H1 (cell line): ENCODE data around the gene TFCP2L1. TPM values are rescaled to one million over a fixed set of nuclear protein-coding genes. Genes with fewer than 3 reads are reported as not detected.

Experiments used
- CTCF ChIA-PET: fragments of 300-600 bp; sonication (Branson Sonifier 250); formaldehyde crosslinking; loops from one replicate; lab custom pipeline; 2021; ENCODE audit not compliant: partially characterized antibody; lab: Charles Lee
- POLR2A ChIA-PET: fragments of 300-600 bp; sonication (Branson Sonifier 250); formaldehyde crosslinking; loops from one replicate; lab custom pipeline; 2021; ENCODE audit warnings: inconsistent platforms; ENCODE audit not compliant: partially characterized antibody; lab: Charles Lee
- DNase-seq, 2 experiments: peaks; one replicate each; pipeline versions ENCODE4 v3.0.0 to v3.0.0-alpha.2; 2010 to 2022; ENCODE audit warnings: low spot score in 2 of 2, low read depth in 1 of 2, mixed read lengths in 1 of 2
- FAIRE-seq: peaks from 2 replicates; lab custom pipeline; 2011; peaks lifted over from hg19 to GRCh38; lab: Jason Lieb, UNC
- H2AFZ ChIP-seq: 2 replicates; pipeline ENCODE4 v1.8.1; 2012; ENCODE audit warnings: low read length, inconsistent platforms
- H2AK5ac ChIP-seq: 2 replicates; pipeline ENCODE4 v1.6.1; 2013; ENCODE audit warnings: low read depth, low read length
- H2BK120ac ChIP-seq: replicated peaks from 2 replicates; pipeline ENCODE3; 2013; ENCODE audit warnings: low read depth, low read length, inconsistent platforms
- H2BK12ac ChIP-seq: 2 replicates; pipeline ENCODE4 v1.6.1; 2013; ENCODE audit warnings: low read depth, low read length
- H2BK15ac ChIP-seq: 2 replicates; pipeline ENCODE4 v1.6.1; 2013; ENCODE audit warnings: low read length
- H2BK20ac ChIP-seq: 2 replicates; pipeline ENCODE4 v1.6.1; 2013; ENCODE audit warnings: low read length
- H2BK5ac ChIP-seq: 2 replicates; pipeline ENCODE4 v1.6.1; 2013; ENCODE audit warnings: low read depth, low read length
- H3K14ac ChIP-seq: 2 replicates; pipeline ENCODE4 v1.6.1; 2013; ENCODE audit warnings: inconsistent platforms; ENCODE audit not compliant: insufficient read length
- H3K18ac ChIP-seq: 2 replicates; pipeline ENCODE4 v1.6.1; 2013; ENCODE audit warnings: low read length; ENCODE audit errors: extremely low read depth
- H3K23ac ChIP-seq: 2 replicates; pipeline ENCODE4 v1.6.1; 2013; ENCODE audit warnings: inconsistent platforms; ENCODE audit not compliant: insufficient read length
- H3K23me2 ChIP-seq: 2 replicates; pipeline ENCODE4 v1.6.1; 2013; ENCODE audit warnings: low read depth, low read length
- H3K27ac ChIP-seq: 2 replicates; pipeline ENCODE4 v1.6.1; 2011; ENCODE audit warnings: low read depth, low read length, inconsistent platforms
- H3K27me3 ChIP-seq, 4 experiments: replicated peaks in 1 of 4; 1 replicate in 1 of 4; 2 replicates in 3 of 4; pipeline versions ENCODE4 v1.6.1 to v1.8.1; 2011 to 2013; ENCODE audit warnings: low read length in 3 of 4, mild to moderate bottlenecking in 3 of 4, inconsistent platforms in 2 of 4, mixed read lengths in 2 of 4, moderate library complexity in 1 of 4; ENCODE audit not compliant: control insufficient read depth in 3 of 4, insufficient read depth in 3 of 4; ENCODE audit errors: extremely low read depth in 1 of 4
- H3K36me3 ChIP-seq, 4 experiments: 2 replicates each; pipeline versions ENCODE4 v1.6.1 to v1.8.1; 2011 to 2013; ENCODE audit warnings: mild to moderate bottlenecking in 4 of 4, low read length in 3 of 4, moderate library complexity in 2 of 4, control low read depth in 1 of 4, inconsistent platforms in 1 of 4; ENCODE audit not compliant: insufficient read depth in 4 of 4, control insufficient read depth in 2 of 4
- H3K4ac ChIP-seq: replicated peaks from 2 replicates; pipeline ENCODE3; 2013; ENCODE audit warnings: low read length, low read depth, mixed read lengths, inconsistent platforms; ENCODE audit not compliant: insufficient read length
- H3K4me1 ChIP-seq, 4 experiments: replicated peaks in 1 of 4; 1 replicate in 1 of 4; 2 replicates in 3 of 4; pipeline versions ENCODE4 v1.6.1 to v1.8.1; 2011 to 2013; ENCODE audit warnings: low read length in 3 of 4, inconsistent platforms in 2 of 4, mixed read lengths in 1 of 4; ENCODE audit not compliant: insufficient read depth in 4 of 4, control insufficient read depth in 3 of 4
- H3K4me2 ChIP-seq, 2 experiments: 2 replicates each; pipeline versions ENCODE4 v1.6.1 to v1.8.1; 2011 to 2013; ENCODE audit warnings: low read depth in 2 of 2, low read length in 2 of 2, control low read depth in 1 of 2, inconsistent platforms in 1 of 2, mild to moderate bottlenecking in 1 of 2; ENCODE audit not compliant: insufficient read depth in 1 of 2
- H3K4me3 ChIP-seq, 4 experiments: fragments of 200-600, 300-600 bp in 1 of 4; sonication (generic), shearing (Covaris generic), sonication (Bioruptor Twin) in 1 of 4; 2 replicates each; pipeline versions ENCODE4 v1.5.1 to v1.8.1; 2011 to 2016; ENCODE audit warnings: low read length in 4 of 4, low read depth in 3 of 4, control low read depth in 2 of 4, inconsistent platforms in 2 of 4, mild to moderate bottlenecking in 2 of 4, mixed read lengths in 1 of 4, moderate library complexity in 1 of 4; ENCODE audit not compliant: insufficient read depth in 2 of 4; ENCODE audit errors: extremely low read depth in 1 of 4
- H3K56ac ChIP-seq: replicated peaks from 2 replicates; pipeline ENCODE3; 2013; ENCODE audit warnings: low read depth, mild to moderate bottlenecking, mixed read lengths, low read length, inconsistent platforms; ENCODE audit not compliant: insufficient read length
- H3K79me1 ChIP-seq: 2 replicates; pipeline ENCODE4 v1.6.1; 2013; ENCODE audit warnings: low read depth, low read length, control low read depth
- H3K79me2 ChIP-seq, 2 experiments: 2 replicates each; pipeline versions ENCODE4 v1.6.1 to v1.8.1; 2012 to 2013; ENCODE audit warnings: low read length in 2 of 2, mild to moderate bottlenecking in 2 of 2, inconsistent platforms in 1 of 2; ENCODE audit not compliant: insufficient read depth in 2 of 2, control insufficient read depth in 1 of 2
- H3K9ac ChIP-seq, 4 experiments: replicated peaks in 1 of 4; 1 replicate in 1 of 4; 2 replicates in 3 of 4; pipeline versions ENCODE4 v1.6.1 to v1.8.1; 2011 to 2013; ENCODE audit warnings: low read depth in 3 of 4, low read length in 3 of 4, control low read depth in 2 of 4, mild to moderate bottlenecking in 2 of 4, moderate library complexity in 2 of 4, inconsistent platforms in 1 of 4; ENCODE audit errors: extremely low read depth in 1 of 4
- H3K9me3 ChIP-seq, 2 experiments: 2 replicates each; pipeline versions ENCODE4 v1.6.1 to v1.8.1; 2012 to 2013; ENCODE audit warnings: mild to moderate bottlenecking in 2 of 2, moderate library complexity in 2 of 2, control low read depth in 1 of 2, inconsistent platforms in 1 of 2, low read depth in 1 of 2, low read length in 1 of 2, mixed read lengths in 1 of 2; ENCODE audit not compliant: insufficient read depth in 2 of 2
- H4K20me1 ChIP-seq, 2 experiments: replicated peaks in 1 of 2; 2 replicates each; pipeline versions ENCODE3 to v1.8.1; 2011 to 2013; ENCODE audit warnings: inconsistent platforms in 2 of 2, low read length in 2 of 2, mild to moderate bottlenecking in 1 of 2; ENCODE audit not compliant: insufficient read depth in 2 of 2, control insufficient read depth in 1 of 2
- H4K5ac ChIP-seq: 2 replicates; pipeline ENCODE4 v1.6.1; 2013; ENCODE audit warnings: low read length, low read depth, mixed read lengths, inconsistent platforms; ENCODE audit not compliant: insufficient read length
- H4K8ac ChIP-seq: 2 replicates; pipeline ENCODE4 v1.8.0; 2013; ENCODE audit warnings: mild to moderate bottlenecking, moderate library complexity, low read length, inconsistent platforms; ENCODE audit not compliant: insufficient read depth; ENCODE audit errors: extremely low read depth
- H4K91ac ChIP-seq: replicated peaks from 2 replicates; pipeline ENCODE3; 2013; ENCODE audit warnings: low read length, mixed read lengths, inconsistent platforms; ENCODE audit not compliant: insufficient read length
- CHD1 ChIP-seq: IDR thresholded peaks from 2 replicates; pipeline ENCODE4 v1.6.1; 2012; ENCODE audit warnings: low read depth, low read length, improper control_type of control experiment
- E2F6 ChIP-seq: IDR thresholded peaks from 2 replicates; pipeline ENCODE4 v1.6.1; 2012; ENCODE audit warnings: inconsistent platforms
- GTF2F1 ChIP-seq: IDR thresholded peaks from 2 replicates; pipeline ENCODE4 v1.6.1; 2012; ENCODE audit warnings: low read depth, low read length, improper control_type of control experiment, borderline replicate concordance
- HDAC2 ChIP-seq, 2 experiments: fragments of 300-600 bp in 1 of 2; sonication (generic) in 1 of 2; IDR thresholded peaks; 2 replicates each; pipeline ENCODE4 v1.6.1; 2011 to 2012; ENCODE audit warnings: low read depth in 2 of 2, low read length in 2 of 2, mild to moderate bottlenecking in 2 of 2, moderate library complexity in 2 of 2, borderline replicate concordance in 1 of 2, inconsistent platforms in 1 of 2
- HDAC6 ChIP-seq: IDR thresholded peaks from one replicate; pipeline ENCODE4 v1.7.1; 2012; ENCODE audit warnings: low read depth, mild to moderate bottlenecking, inconsistent platforms, low read length, moderate library complexity
- KDM1A ChIP-seq: fragments of 200-600, 300-600 bp; sonication (generic); IDR thresholded peaks from 2 replicates; pipeline ENCODE4 v1.7.1; 2016; ENCODE audit warnings: mild to moderate bottlenecking, low read length, borderline replicate concordance
- KDM5A ChIP-seq: fragments of 200-600 bp; IDR thresholded peaks from 2 replicates; pipeline ENCODE4 v1.7.1; 2012; ENCODE audit warnings: mild to moderate bottlenecking, low read length, inconsistent platforms, mixed read lengths
- NRF1 ChIP-seq: IDR thresholded peaks from 2 replicates; pipeline ENCODE4 v1.6.1; 2011; ENCODE audit warnings: mild to moderate bottlenecking, low read depth, low read length, improper control_type of control experiment
- POLR2A ChIP-seq, 2 experiments: IDR thresholded peaks; 1 replicate in 1 of 2; 2 replicates in 1 of 2; pipeline ENCODE4 v1.6.1; 2011; ENCODE audit warnings: low read depth in 2 of 2, low read length in 2 of 2, mild to moderate bottlenecking in 2 of 2; ENCODE audit errors: control extremely low read depth in 1 of 2
- RFX5 ChIP-seq: IDR thresholded peaks from 2 replicates; pipeline ENCODE4 v1.6.1; 2011; ENCODE audit warnings: low read depth, low read length, improper control_type of control experiment, borderline replicate concordance
- RNF2 ChIP-seq: fragments of 200-900, 300-1000 bp; sonication (generic); IDR thresholded peaks from 2 replicates; pipeline ENCODE4 v1.7.1; 2016; ENCODE audit warnings: borderline replicate concordance, low read depth, mild to moderate bottlenecking, antibody characterized with exemption, low read length; ENCODE audit not compliant: poor library complexity, severe bottlenecking; ENCODE audit errors: missing control alignments
- SP4 ChIP-seq: IDR thresholded peaks from 2 replicates; pipeline ENCODE4 v1.6.1; 2012; ENCODE audit warnings: low read length, inconsistent platforms
- WGBS, 2 experiments: shearing (Covaris generic) in 1 of 2; methylation state at CpG; one replicate each; pipeline versions ENCODE4 v1.1.6 to v1.1.7; 2013 to 2015; ENCODE audit warnings: low lambda C conversion rate in 2 of 2, mixed read lengths in 2 of 2, inconsistent platforms in 1 of 2, low coverage in 1 of 2, missing lambda C conversion rate in 1 of 2; ENCODE audit not compliant: insufficient replicate concordance in 2 of 2, insufficient coverage in 1 of 2, insufficient read length in 1 of 2; ENCODE audit errors: extremely low coverage in 1 of 2, missing lambda C conversion rate in 1 of 2; 5-methylcytosine and 5-hydroxymethylcytosine counted together
- polyA plus RNA-seq, 7 experiments: library from polyadenylated mRNA; depleted of rRNA in 3 of 7; stranded (reverse) in 5 of 7; unstranded in 2 of 7; fragments of >200 nt in 5 of 7; fragments of 200-250 nt in 2 of 7; gene quantifications; 1 replicate in 5 of 7; 2 replicates in 1 of 7; 4 replicates in 1 of 7; pipeline versions ENCODE4 v1.2.1 to v1.2.3, GENCODE V29; 2011 to 2013; ENCODE audit warnings: missing spikeins in 2 of 7, mixed read lengths in 2 of 7
- total RNA-seq: library from RNA; stranded (reverse); fragmentation: NEBNext Ultra II Directional; extraction: Animal tissue kit (Norgen Biotek cat#: 25700); gene quantifications from 2 replicates; pipeline ENCODE4 v1.2.1, GENCODE V29; 2021

The TFCP2L1 gene
- total and polyA plus RNA-seq, 2 of the 8 experiments (the other 6 are each of a cell fraction or from before 2014, with no cell fraction given) = 1.5 to 3.8 TPM

- H2AK5ac ChIP-seq = no peak overlapping the region
- no peaks in the 10 kb centered on the region; a peak in 1 of 7 replicates for H3K4me1 ChIP-seq
- no peak overlapping the region for H2BK15ac ChIP-seq
- H3K14ac ChIP-seq = no peak overlapping the region
- H3K9ac ChIP-seq = no peak overlapping the region
- no peak overlapping the region for H3K4me2 ChIP-seq
- H3K79me1 ChIP-seq = no peaks in the 10 kb centered on the region
- H3K23me2 ChIP-seq = no peaks in the 10 kb centered on the region
- H4K91ac ChIP-seq = no peak overlapping the region
- H2BK12ac ChIP-seq = no peak overlapping the region
- no peak overlapping the region for H3K4ac ChIP-seq
- no peak overlapping the region for H3K27ac ChIP-seq
- no peak overlapping the region for H4K8ac ChIP-seq
- H3K9me3 ChIP-seq = no peaks in the 10 kb centered on the region
- no peaks in the 10 kb centered on the region for H3K27me3 ChIP-seq
- H4K5ac ChIP-seq = no peak overlapping the region
- H2BK120ac ChIP-seq = no peak overlapping the region
- H3K4me3 ChIP-seq = no peak overlapping the region
- CTCF ChIA-PET = interaction anchor here (0.9 kb wide), 1 partner anchor 12 kb away, joined by 3 read pairs; no protein-coding TSS in a partner anchor
- no peaks in the 10 kb centered on the region; a peak in 1 of 8 replicates for H3K36me3 ChIP-seq
- DNase-seq = no peak
- no peak overlapping the region for H2AFZ ChIP-seq
- H2BK20ac ChIP-seq = no peak overlapping the region
- H2BK5ac ChIP-seq = no peak overlapping the region
- no peaks in the 10 kb centered on the region for H4K20me1 ChIP-seq
- no peak overlapping the region for H3K23ac ChIP-seq
- no peak for TF ChIP-seq HDAC6
- TF ChIP-seq KDM5A = no peak
- TF ChIP-seq KDM1A = no peak
- no peak for TF ChIP-seq HDAC2 (IDR thresholded peaks at IDR 0.05; ENCODE audit: borderline replicate concordance in 1 of 2, low read depth in 2 of 2, low read length in 2 of 2)
- no peak for TF ChIP-seq CHD1
- TF ChIP-seq RNF2 = no peak
- no peak for TF ChIP-seq GTF2F1
- no peak for TF ChIP-seq POLR2A (IDR thresholded peaks at IDR 0.05; ENCODE audit: control extremely low read depth in 1 of 2, low read depth in 2 of 2, low read length in 2 of 2)
- no peak for TF ChIP-seq SP4
- no peak for TF ChIP-seq E2F6
- no peak for TF ChIP-seq NRF1
- TF ChIP-seq RFX5 = no peak
- no peak for FAIRE-seq
- WGBS, 2 experiments = 79% methylated on average over 2 of the region's 2 CpGs; no CpG with 5 or more reads in 1 of the 2 experiments
- POLR2A ChIA-PET = no interaction called here
- H3K56ac ChIP-seq = no peak overlapping the region
- no peak overlapping the region for H3K18ac ChIP-seq
- no peaks in the 10 kb centered on the region for H3K79me2 ChIP-seq
Measured at GRCh38 chr2:121235542-121235941, 49.5 kb downstream of the TFCP2L1 start.
